Mucosa of gallbladder (tissue), 1 donor: ENCODE measurements around the gene MT4. TPM values are rescaled to one million over a fixed set of nuclear protein-coding genes. Genes with fewer than 3 reads are reported as not detected.
"Not testable (repeated sequence)": the region's sequence is repeated elsewhere in the genome, so short reads cannot be mapped to it uniquely, and the experiment has no call there.

Source experiments
- DNase-seq: peaks from one replicate; pipeline ENCODE4 v3.0.0-alpha.2; 2020; ENCODE audit warnings: low spot score
- total RNA-seq: library from RNA; stranded (reverse); gene quantifications from one replicate; pipeline ENCODE4 v1.2.1, GENCODE V29; 2021
- donor health status: DM: no; HTN: no; CAD: no.

Gene MT4
- total RNA-seq, 1 donor from 2014 or later, result not detected

- DNase-seq, result no peak
Measured at GRCh38 chr16:56558024-56558747, 6.7 kb upstream of the MT4 start.

GRCh38 chr16:56559109-56559508 lies 5.8 kb upstream of the MT4 start:
- no peak for DNase-seq

- no peak for DNase-seq
Measured at GRCh38 chr16:56560447-56560846, 4.4 kb upstream of the MT4 start.

- DNase-seq, result no peak
Measured at GRCh38 chr16:56561126-56561525, 3.7 kb upstream of the MT4 start.

- DNase-seq, result no peak
Measured at GRCh38 chr16:56569971-56570370, 5.1 kb downstream of the MT4 start.

GRCh38 chr16:56571525-56571924 lies 6.7 kb downstream of the MT4 start:
- DNase-seq, result no peak

GRCh38 chr16:56574625-56575024 lies 9.8 kb downstream of the MT4 start:
- DNase-seq, result no peak

GRCh38 chr16:56576585-56577299 lies 11.9 kb downstream of the MT4 start:
- peak; percentile 71 for DNase-seq

GRCh38 chr16:56577300-56577625 lies 12.4 kb downstream of the MT4 start:
- no peak for DNase-seq

- DNase-seq, result no peak
Measured at GRCh38 chr16:56580391-56581048, 15.6 kb downstream of the MT4 start.

- DNase-seq, result not testable (repeated sequence)
Measured at GRCh38 chr16:56582911-56583310, 18.0 kb downstream of the MT4 start.

GRCh38 chr16:56583351-56584168 lies 18.7 kb downstream of the MT4 start:
- DNase-seq, result no peak

- no peak for DNase-seq
Measured at GRCh38 chr16:56584276-56584675, 19.4 kb downstream of the MT4 start.

GRCh38 chr16:56588781-56589140 lies 23.9 kb downstream of the MT4 start:
- no peak for DNase-seq

- no peak for DNase-seq
Measured at GRCh38 chr16:56589141-56590039, 24.5 kb downstream of the MT4 start, which contains the start of gene MT3. Gene MT3 (plus strand): TSS chr16:56589528. CDS start chr16:56589591, 63 bp downstream.

- DNase-seq, result no peak
Measured at GRCh38 chr16:56591377-56592060, 26.6 kb downstream of the MT4 start.

GRCh38 chr16:56593573-56594291 lies 28.9 kb downstream of the MT4 start:
- DNase-seq, result no peak

GRCh38 chr16:56594292-56594619 lies 29.4 kb downstream of the MT4 start:
- no peak for DNase-seq

GRCh38 chr16:56600398-56600999 lies 35.6 kb downstream of the MT4 start:
- no peak for DNase-seq
